ENCODE measurements around the gene PCMTD2.

GRCh38 chr20:64254156-64254555 lies 1.4 kb upstream of the PCMTD2 start:
- TF ChIP-seq, protein P1, sequence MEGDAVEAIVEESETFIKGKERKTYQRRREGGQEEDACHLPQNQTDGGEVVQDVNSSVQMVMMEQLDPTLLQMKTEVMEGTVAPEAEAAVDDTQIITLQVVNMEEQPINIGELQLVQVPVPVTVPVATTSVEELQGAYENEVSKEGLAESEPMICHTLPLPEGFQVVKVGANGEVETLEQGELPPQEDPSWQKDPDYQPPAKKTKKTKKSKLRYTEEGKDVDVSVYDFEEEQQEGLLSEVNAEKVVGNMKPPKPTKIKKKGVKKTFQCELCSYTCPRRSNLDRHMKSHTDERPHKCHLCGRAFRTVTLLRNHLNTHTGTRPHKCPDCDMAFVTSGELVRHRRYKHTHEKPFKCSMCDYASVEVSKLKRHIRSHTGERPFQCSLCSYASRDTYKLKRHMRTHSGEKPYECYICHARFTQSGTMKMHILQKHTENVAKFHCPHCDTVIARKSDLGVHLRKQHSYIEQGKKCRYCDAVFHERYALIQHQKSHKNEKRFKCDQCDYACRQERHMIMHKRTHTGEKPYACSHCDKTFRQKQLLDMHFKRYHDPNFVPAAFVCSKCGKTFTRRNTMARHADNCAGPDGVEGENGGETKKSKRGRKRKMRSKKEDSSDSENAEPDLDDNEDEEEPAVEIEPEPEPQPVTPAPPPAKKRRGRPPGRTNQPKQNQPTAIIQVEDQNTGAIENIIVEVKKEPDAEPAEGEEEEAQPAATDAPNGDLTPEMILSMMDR (IDR thresholded peaks at IDR 0.05): no peak
- TF ChIP-seq ZFX (IDR thresholded peaks at IDR 0.05; ENCODE audit: borderline replicate concordance): no peak
